ENCODE data around the gene STX7. TPM values are rescaled to one million over a fixed set of nuclear protein-coding genes. Genes with fewer than 3 reads are reported as not detected.

The STX7 gene
- polyA plus RNA-seq, 2 of the 4 experiments (the other 2 are of a cell fraction): 19.2 to 29.5 TPM

GRCh38 chr6:132527791-132528190 is 14.9 kb upstream of the STX7 start:
- FAIRE-seq: no peak
- POLR2A ChIA-PET: no interaction called here
- Histone ChIP-seq H3K4me1 (peaks cover 8% of the 10 kb centered on the region), H3K27ac (no peak overlapping the region), H3K4me2 (0 out of 3 replicates have a peak overlapping the region, but pooled peaks have one; percentile 22), H3K9me3 (no peaks in the 10 kb centered on the region), H3K4me3 (no peak overlapping the region)
- WGBS (ENCODE audit: missing lambda C conversion rate): 21% methylated on average over 6 of the region's 6 CpGs
- DNase-seq (ENCODE audit: low read depth in 1 of 2, low spot score in 1 of 2): peak in 1 of 2 experiments; percentile 34
- TF ChIP-seq MAFK (IDR thresholded peaks at IDR 0.05; ENCODE audit: partially characterized antibody) (no peak), HOXB5 (CRISPR knock-in tag; IDR thresholded peaks at IDR 0.05) (no peak), CHD2 (IDR thresholded peaks at IDR 0.05; ENCODE audit: low read length, partially characterized antibody) (no peak), RFX5 (IDR thresholded peaks at IDR 0.05) (no peak), EHF (CRISPR knock-in tag; IDR thresholded peaks at IDR 0.05) (no peak), FOSL2 (IDR thresholded peaks at IDR 0.05) (0 out of 2 replicates have a peak, but pooled peaks have one; percentile 23), FOSL2 (CRISPR knock-in tag; IDR thresholded peaks at IDR 0.05) (peak; percentile 63; the same call in 1 of the 2 replicates), CTCF (IDR thresholded peaks at IDR 0.05) (no peak), HDAC2 (IDR thresholded peaks at IDR 0.05) (no peak)
- ATAC-seq: no peak; a peak in 1 of 6 replicates
- CTCF ChIA-PET: no interaction called here

- no peak for FAIRE-seq
- no peak overlapping the region for H3K4me3 ChIP-seq
- 11% methylated on average over 2 of the region's 2 CpGs for WGBS (ENCODE audit: missing lambda C conversion rate)
- H3K9me3 ChIP-seq: no peaks in the 10 kb centered on the region
- TF ChIP-seq HES2 (IDR thresholded peaks at IDR 0.05) (no peak), BHLHE40 (IDR thresholded peaks at IDR 0.05; ENCODE audit: low read depth, low read length) (no peak), CHD2 (IDR thresholded peaks at IDR 0.05; ENCODE audit: low read length, partially characterized antibody) (no peak), ATOH8 (CRISPR knock-in tag; IDR thresholded peaks at IDR 0.05; ENCODE audit: low read depth) (no peak), MAX (IDR thresholded peaks at IDR 0.05) (no peak), REST (IDR thresholded peaks at IDR 0.05) (no peak), HEYL (CRISPR knock-in tag; IDR thresholded peaks at IDR 0.05) (no peak), CBX8 (IDR thresholded peaks at IDR 0.05) (no peak), ELK1 (IDR thresholded peaks at IDR 0.05; ENCODE audit: low read depth, low read length) (no peak), MAFK (IDR thresholded peaks at IDR 0.05; ENCODE audit: partially characterized antibody) (no peak), CBX2 (IDR thresholded peaks at IDR 0.05; ENCODE audit: borderline replicate concordance, low read depth) (no peak), NR3C1 (IDR thresholded peaks at IDR 0.05) (no peak), POLR2AphosphoS2 (conservative IDR thresholded peaks at IDR 0.05; ENCODE audit: low read length) (no peak), SREBF2 (IDR thresholded peaks at IDR 0.05) (no peak)
- ChIA-PET POLR2A (no interaction called here), CTCF (no interaction called here)
- no peak for DNase-seq (ENCODE audit: low read depth in 1 of 2, low spot score in 1 of 2)
- H3K4me2 ChIP-seq: no peak overlapping the region
- no peak for ATAC-seq
- peaks cover 8% of the 10 kb centered on the region for H3K4me1 ChIP-seq
- H3K27ac ChIP-seq: no peak overlapping the region
Observed at GRCh38 chr6:132526461-132526860, 13.5 kb upstream of the STX7 start.

Data from A549 (cell line).